Stimulated activated CD8-positive, alpha-beta memory T cell treated with anti-CD3 and anti-CD28 coated beads, Interleukin-7, amount 100 ng/mL, for 48 hours (primary cell): Measurements from ENCODE around the gene AMIGO1.
A peak's percentile ranks its signal among the peaks of the same experiment; 100 is the strongest.

Experiments
- DNase-seq, 2 donors: peaks; one replicate each; pipeline ENCODE4 v3.0.0-alpha.2; 2020; ENCODE audit warnings: low read depth in 1 of 2; ENCODE audit errors: extremely low read depth in 1 of 2

Gene AMIGO1, protein sequence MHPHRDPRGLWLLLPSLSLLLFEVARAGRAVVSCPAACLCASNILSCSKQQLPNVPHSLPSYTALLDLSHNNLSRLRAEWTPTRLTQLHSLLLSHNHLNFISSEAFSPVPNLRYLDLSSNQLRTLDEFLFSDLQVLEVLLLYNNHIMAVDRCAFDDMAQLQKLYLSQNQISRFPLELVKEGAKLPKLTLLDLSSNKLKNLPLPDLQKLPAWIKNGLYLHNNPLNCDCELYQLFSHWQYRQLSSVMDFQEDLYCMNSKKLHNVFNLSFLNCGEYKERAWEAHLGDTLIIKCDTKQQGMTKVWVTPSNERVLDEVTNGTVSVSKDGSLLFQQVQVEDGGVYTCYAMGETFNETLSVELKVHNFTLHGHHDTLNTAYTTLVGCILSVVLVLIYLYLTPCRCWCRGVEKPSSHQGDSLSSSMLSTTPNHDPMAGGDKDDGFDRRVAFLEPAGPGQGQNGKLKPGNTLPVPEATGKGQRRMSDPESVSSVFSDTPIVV

DNA sequence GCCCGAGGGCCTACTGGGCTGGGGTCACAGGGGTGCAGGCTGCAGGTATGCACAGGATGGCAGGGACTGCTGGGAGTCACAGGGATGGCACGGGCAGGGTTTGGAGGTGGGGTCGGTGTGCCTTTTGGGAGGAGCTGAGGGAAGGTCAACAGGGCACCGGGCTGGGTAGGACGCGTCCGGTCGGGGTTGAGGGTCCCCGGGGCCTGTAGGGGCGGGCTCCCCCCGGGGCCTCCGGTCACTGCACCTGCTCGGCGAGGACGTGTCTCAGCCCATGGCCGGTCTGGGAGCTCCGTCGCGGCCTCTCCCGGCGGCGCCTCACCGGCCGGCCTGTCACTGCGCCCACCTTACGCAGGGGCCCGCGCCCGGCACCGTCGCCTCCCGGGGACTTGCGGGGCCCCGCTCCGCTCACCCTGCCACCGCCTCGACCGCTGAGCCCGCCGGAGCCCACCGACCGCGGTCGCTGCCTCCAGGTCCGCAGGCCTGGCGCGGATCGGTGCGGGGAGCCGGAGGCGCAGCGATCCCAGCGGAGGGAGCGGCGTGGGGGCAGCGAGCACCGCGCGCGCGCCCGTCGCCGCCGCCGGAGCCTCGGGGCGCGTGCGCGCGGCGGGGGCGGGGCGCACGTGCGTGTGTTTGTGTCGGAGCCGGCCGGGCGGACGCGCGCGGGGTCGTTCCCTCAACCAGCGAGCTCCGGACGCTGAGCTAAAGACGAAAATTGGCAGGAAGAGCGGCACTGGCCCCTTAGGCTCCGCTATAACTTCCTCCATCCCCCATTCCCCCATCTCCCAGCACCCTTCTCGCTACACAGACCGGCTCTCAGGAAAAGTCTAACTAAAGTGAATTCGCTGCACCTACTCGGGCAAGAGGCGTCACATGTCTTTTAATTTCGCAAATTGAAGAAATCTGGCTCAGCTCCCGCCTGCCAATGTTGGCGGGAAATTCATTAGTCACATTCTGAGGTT is at the start of gene AMIGO1:
AMIGO1 (minus strand) TSS at position 552 of the 959 bp plus-strand sequence. CDS start 815 bp downstream, outside the sequence.
- DNase-seq, result peak; percentile 30

- DNase-seq, result no peak
Observed at GRCh38 chr1:109557520-109557919, 48.0 kb upstream of the AMIGO1 start.

DNA sequence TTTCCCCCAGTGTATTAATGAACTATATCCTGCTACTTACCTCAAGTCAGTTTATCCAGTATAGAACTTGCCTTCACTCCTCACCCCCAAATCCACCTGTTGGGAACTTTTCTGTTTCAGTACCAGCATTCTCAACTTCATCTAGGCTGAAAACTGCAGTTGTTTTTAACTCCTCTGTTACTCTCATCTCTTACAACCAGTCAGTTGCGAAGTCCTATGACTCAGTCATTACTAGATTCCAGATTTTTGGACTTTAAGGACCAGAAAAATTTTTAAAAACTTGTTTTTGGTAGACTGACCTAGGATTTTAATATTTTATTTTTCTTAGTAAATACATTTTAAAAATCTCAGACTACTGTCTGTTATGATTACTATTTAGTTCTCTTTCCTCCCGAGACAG is 47.0 kb upstream of the AMIGO1 start:
- no peak for DNase-seq

GRCh38 chr1:109548321-109549267 is 39.1 kb upstream of the AMIGO1 start, which contains the start of gene GNAI3:
Gene GNAI3, plus strand, starts transcription at chr1:109548615. Its CDS starts 106 bp downstream, at chr1:109548721.
- peak; percentile 84 to 93 for DNase-seq

GRCh38 chr1:109547463-109548320 is 38.2 kb upstream of the AMIGO1 start:
- DNase-seq, result peak in 1 of 2 donors; percentile 2

DNA sequence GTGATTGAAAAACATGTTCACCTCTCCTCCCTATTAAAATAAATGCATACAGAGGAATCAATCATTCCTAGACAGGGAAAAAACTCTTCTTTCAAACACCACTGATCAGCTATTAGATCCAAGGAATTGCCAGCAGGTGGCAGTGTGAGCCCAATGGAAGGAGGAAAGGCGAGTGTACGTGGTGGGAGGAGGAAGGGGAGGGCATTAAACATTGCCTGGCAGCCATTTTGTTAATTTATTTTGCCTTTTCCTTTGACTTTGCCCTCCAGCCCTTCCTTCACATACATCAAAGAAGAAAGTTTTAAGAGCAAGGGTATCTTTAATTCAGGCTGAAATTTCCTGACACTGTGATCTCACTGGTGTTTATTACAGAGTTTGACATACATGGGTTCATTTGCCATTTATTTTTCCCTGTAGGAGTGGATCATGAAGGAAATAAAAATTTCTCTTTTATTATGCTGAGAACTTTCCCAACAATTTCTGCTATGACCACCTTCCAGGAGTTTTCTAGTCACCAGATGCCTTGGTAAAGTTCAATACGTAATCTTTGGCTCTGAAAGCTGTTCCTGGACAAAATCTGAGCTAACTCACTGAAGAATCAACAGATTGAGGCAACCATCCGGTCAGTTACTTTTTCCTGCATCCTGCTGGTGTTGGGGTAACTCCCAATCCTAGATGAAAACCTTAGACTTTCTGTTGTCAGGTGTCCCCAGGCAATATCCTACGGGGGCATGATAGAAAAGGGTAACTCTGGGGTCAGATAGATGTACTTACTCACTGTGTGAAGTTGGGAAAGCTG is 37.0 kb upstream of the AMIGO1 start:
- DNase-seq, result peak; percentile 61 to 85

- DNase-seq, result no peak
Observed at GRCh38 chr1:109543988-109544735, 34.6 kb upstream of the AMIGO1 start.

DNA sequence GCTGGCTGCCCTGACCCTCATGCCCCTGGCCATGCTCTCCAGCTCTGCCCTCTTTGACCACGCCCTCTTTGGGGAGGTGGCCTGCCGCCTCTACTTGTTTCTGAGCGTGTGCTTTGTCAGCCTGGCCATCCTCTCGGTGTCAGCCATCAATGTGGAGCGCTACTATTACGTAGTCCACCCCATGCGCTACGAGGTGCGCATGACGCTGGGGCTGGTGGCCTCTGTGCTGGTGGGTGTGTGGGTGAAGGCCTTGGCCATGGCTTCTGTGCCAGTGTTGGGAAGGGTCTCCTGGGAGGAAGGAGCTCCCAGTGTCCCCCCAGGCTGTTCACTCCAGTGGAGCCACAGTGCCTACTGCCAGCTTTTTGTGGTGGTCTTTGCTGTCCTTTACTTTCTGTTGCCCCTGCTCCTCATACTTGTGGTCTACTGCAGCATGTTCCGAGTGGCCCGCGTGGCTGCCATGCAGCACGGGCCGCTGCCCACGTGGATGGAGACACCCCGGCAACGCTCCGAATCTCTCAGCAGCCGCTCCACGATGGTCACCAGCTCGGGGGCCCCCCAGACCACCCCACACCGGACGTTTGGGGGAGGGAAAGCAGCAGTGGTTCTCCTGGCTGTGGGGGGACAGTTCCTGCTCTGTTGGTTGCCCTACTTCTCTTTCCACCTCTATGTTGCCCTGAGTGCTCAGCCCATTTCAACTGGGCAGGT is 33.9 kb upstream of the AMIGO1 start:
- DNase-seq, result no peak

- no peak for DNase-seq
Observed at GRCh38 chr1:109542657-109543056, 33.1 kb upstream of the AMIGO1 start.

- DNase-seq, result no peak
Observed at GRCh38 chr1:109541102-109541501, 31.6 kb upstream of the AMIGO1 start.

- DNase-seq, result no peak
Observed at GRCh38 chr1:109539676-109540075, 30.1 kb upstream of the AMIGO1 start, which contains the start of gene GPR61. Gene GPR61, plus strand, starts transcription at chr1:109539872. Its CDS starts 3,151 bp downstream, at chr1:109543023.

GRCh38 chr1:109538827-109539555 is 29.5 kb upstream of the AMIGO1 start:
- DNase-seq, result no peak

DNA sequence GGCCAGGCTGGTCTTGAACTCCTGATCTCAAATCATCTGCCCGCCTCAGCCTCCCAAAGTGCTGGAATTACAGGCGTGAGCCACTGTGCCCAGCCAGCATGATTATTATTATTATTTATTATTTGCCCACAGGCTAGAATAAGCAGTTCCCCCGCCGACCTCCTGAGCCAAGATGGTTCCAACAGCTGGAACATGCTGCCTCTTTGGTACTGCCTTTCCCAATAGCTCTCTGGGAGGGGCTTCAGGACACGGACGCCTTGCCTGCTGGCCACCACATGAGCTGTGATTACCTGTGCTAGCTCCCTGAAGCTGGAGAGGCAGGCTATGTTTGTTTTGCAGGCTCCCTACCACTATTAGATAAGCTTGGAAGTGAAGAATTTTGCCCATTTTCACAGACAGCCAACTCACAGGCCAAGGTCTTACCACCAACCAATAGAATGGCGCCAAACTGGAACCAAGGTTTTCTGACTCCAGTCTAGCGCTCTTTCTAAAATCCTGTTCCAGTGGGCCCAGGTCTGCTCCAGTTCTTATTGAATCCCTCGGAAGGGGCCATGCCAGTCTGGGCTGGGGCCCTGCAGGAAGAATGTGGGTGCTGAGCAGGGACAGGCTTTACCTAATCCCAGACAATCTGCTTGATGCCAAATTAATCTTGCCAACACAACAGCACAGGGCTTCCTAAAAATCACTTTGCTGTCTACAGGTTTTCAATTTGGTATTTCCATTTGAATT is 28.1 kb upstream of the AMIGO1 start:
- no peak for DNase-seq

GRCh38 chr1:109535971-109536491 is 26.5 kb upstream of the AMIGO1 start:
- DNase-seq, result no peak

- DNase-seq, result no peak
Observed at GRCh38 chr1:109535481-109535880, 26.0 kb upstream of the AMIGO1 start.
